Naive B cell (primary cell): Measurements from ENCODE around the gene PGAM1. TPM values are rescaled to one million over a fixed set of nuclear protein-coding genes. Genes with fewer than 3 reads are reported as not detected.
A peak's percentile ranks its signal among the peaks of the same experiment; 100 is the strongest.

Source experiments
- ATAC-seq, 2 donors: fragments of 150-1000 bp; cut with Tn5 transposase; 2 replicates each; pipeline ENCODE4 v1.10.0; 2021; ENCODE audit warnings: low read depth in 2 of 2, mild to moderate bottlenecking in 2 of 2, moderate library complexity in 2 of 2
- DNase-seq: peaks from one replicate; pipeline ENCODE4 v3.0.0; 2022
- H3K27ac Mint-ChIP-seq, 6 donors: one replicate each; pipeline ENCODE4 v1.8.0; 2020 to 2022; ENCODE audit warnings: mild to moderate bottlenecking in 6 of 6, mixed read lengths in 6 of 6, moderate library complexity in 5 of 6, inconsistent platforms in 2 of 6
- H3K27me3 Mint-ChIP-seq, 3 donors: one replicate each; pipeline ENCODE4 v1.8.0; 2021 to 2022; ENCODE audit warnings: mixed read lengths in 3 of 3, mild to moderate bottlenecking in 1 of 3
- H3K36me3 Mint-ChIP-seq, 2 donors: one replicate each; pipeline ENCODE4 v1.8.0; 2020 to 2022; ENCODE audit warnings: mixed read lengths in 2 of 2, inconsistent platforms in 1 of 2, mild to moderate bottlenecking in 1 of 2
- H3K4me1 Mint-ChIP-seq, 3 donors: one replicate each; pipeline ENCODE4 v1.8.0; 2020 to 2022; ENCODE audit warnings: mixed read lengths in 3 of 3, inconsistent platforms in 1 of 3, mild to moderate bottlenecking in 1 of 3, moderate library complexity in 1 of 3
- H3K4me3 Mint-ChIP-seq, 8 donors: one replicate each; pipeline ENCODE4 v1.8.0; 2020 to 2022; ENCODE audit warnings: mild to moderate bottlenecking in 8 of 8, mixed read lengths in 8 of 8, moderate library complexity in 8 of 8, inconsistent platforms in 2 of 8
- H3K9me3 Mint-ChIP-seq, 7 donors: one replicate each; pipeline ENCODE4 v1.8.0; 2020 to 2022; ENCODE audit warnings: mixed read lengths in 7 of 7, mild to moderate bottlenecking in 5 of 7, inconsistent platforms in 2 of 7, moderate library complexity in 1 of 7
- polyA plus RNA-seq, 6 donors: library from polyadenylated mRNA; unstranded; fragments of 300-500 nt; fragmentation: Illumina TruSeq; gene quantifications; one replicate each; pipeline ENCODE4 v1.2.3, GENCODE V29; 2021; ENCODE audit warnings: low read depth in 6 of 6

PGAM1 gene
- polyA plus RNA-seq, 6 donors from 2014 or later, result 177 to 263 (median 203) TPM

DNA sequence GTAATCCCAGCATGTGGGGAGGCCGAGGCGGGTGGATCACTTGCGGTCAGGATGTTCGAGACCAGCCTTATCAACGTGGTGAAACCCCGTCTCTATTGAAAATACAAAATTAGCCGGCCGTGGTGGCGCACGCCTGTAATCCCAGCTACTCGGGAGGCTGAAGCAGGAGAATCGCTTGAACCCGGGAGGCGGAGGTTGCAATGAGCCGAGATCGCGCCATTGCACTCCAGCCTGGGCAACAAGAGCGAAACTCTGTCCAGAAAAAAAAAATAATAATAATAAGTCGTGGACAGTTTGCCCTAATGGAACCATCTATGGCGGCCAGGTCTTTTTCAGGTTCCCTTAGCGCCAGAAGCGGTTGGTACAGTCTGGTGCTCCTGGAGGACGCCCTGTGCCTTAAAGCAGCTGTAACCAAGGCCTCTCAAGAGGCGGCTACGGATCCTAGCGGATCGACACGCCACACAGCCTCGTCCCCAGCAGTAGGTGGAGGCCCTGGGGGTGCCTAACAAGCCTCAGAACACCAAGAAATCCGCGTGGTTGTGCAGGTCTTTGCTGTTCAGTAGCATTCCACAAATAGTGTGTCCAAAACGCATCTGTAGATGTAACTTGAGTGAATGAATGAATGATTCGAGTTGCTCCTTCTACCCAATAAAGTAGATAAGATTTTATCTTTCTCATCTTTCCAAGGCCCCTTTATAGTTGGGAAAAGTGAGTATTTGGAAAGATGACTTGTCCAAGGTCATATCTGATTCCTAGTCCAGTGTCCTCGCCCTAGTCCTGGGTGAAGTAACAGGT is 982 bp downstream of the PGAM1 start:
- no peaks in the 10 kb centered on the region for H3K9me3 Mint-ChIP-seq
- ATAC-seq (no peak), DNase-seq (no peak)
- no peaks in the 10 kb centered on the region for H3K36me3 Mint-ChIP-seq
- H3K4me3 Mint-ChIP-seq, result peak overlapping the region; percentile 87 to 97 (median 93)
- peak overlapping the region in 5 of 6 donors; percentile 7 to 97 (median 91) for H3K27ac Mint-ChIP-seq
- H3K4me1 Mint-ChIP-seq, result peaks cover 16 to 31% (median 18%) of the 10 kb centered on the region in 3 donors
- no peaks in the 10 kb centered on the region for H3K27me3 Mint-ChIP-seq

DNA sequence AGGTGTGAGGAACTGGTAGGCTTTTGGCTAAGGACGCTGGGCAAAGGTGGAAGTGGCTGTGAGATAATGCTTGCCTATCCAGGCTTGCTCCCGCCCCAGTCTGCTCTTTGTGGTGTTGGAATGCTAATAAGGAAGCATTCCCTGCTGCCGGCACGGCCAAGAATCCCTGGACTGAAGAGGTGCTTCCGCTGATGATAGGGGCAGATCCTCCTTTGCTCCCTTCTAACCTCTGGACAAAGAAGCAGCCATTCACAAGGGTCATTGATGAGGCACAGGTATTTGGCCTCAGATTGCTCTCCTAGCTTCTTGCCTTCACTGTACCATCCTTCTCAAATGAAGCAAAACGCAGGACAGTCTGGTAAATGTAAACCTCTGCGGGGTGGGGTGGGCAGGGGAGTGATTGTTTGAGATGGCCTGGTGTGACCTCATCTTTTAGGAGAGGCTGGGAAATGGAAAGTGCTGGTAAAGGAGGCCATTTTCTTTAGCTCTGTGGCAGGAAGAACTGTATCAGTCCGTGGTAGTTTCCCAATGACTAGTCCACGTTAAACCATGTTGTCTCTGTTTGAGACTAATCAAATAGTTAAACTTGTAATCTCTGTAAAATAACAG is 1.7 kb downstream of the PGAM1 start:
- DNase-seq (no peak), ATAC-seq (no peak)
- Mint-ChIP-seq H3K9me3 (no peaks in the 10 kb centered on the region), H3K27ac (peak overlapping the region in 1 of 6 donors; percentile 91), H3K4me3 (peak overlapping the region; percentile 19 to 95 (median 90)), H3K36me3 (no peaks in the 10 kb centered on the region), H3K27me3 (no peaks in the 10 kb centered on the region), H3K4me1 (peaks cover 16 to 31% (median 18%) of the 10 kb centered on the region in 3 donors)

DNA sequence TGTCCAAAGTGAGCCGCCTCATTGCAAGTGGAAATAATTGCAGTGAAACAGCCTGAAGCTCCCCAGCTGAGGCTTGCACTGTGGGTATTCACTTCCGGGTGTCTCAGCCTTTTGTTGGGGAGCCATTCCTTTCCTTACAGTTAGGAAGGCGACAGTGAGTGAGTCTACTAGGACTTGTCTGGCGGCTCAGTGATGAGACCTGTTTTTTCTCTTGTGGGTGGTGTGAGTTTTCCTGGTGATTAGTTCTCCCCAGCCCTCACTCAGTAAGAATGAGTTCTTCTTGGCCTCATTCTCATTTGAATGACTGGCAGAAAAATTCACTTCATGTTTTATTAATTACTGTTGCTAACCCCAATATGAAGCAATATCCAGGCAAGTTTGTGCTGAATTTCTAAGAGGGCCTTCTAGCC is 2.6 kb downstream of the PGAM1 start:
- Mint-ChIP-seq H3K36me3 (no peaks in the 10 kb centered on the region), H3K4me1 (peaks cover 14 to 31% (median 16%) of the 10 kb centered on the region in 3 donors), H3K27ac (no peak overlapping the region), H3K4me3 (peak overlapping the region in 2 of 8 donors; percentile 25 to 33), H3K9me3 (no peaks in the 10 kb centered on the region), H3K27me3 (no peaks in the 10 kb centered on the region)
- DNase-seq (no peak), ATAC-seq (no peak)

DNA sequence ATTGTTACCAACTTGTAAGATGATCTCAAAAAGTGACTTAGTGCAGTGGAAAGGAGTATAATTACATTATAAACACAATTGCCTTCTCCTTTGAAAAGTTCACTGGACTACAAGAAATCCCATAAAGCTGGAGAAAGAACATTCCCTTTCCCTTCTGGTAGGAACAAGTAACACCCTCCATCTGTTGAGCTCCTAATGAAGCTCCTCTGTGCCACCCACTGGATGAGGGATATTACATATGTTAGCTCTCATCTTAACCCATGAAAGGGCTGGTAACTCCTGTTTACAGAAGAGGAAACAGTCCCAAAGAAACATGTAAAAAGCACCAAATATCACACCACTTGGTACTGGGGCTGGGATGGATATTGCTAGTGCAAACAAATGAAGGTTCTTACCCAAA is 8.1 kb downstream of the PGAM1 start:
- H3K4me1 Mint-ChIP-seq, result peaks cover 0 to 2% (median 0%) of the 10 kb centered on the region in 3 donors
- no peaks in the 10 kb centered on the region for H3K9me3 Mint-ChIP-seq
- H3K27ac Mint-ChIP-seq, result no peak overlapping the region
- no peaks in the 10 kb centered on the region for H3K36me3 Mint-ChIP-seq
- ATAC-seq (no peak), DNase-seq (no peak)
- no peaks in the 10 kb centered on the region for H3K27me3 Mint-ChIP-seq
- no peak overlapping the region for H3K4me3 Mint-ChIP-seq

DNA sequence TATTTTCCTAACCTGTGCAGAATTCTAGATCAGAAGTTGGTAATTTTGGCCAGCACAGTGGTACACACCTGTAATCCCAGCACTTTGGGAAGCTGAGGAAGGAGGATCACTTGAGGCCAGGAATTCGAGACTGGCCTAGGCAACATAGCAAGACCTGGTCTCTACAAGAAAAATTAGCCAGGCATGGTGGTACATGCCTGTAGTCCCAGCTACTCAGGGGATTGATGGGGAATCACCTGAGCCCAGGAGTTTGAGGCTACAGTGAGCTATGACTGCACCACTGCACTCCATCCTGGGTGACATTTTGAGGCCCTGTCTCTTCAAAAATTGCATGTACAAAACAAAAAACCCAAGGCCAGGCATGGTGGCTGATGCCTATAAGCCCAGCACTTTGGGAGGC is 8.6 kb downstream of the PGAM1 start:
- DNase-seq (no peak), ATAC-seq (no peak)
- no peaks in the 10 kb centered on the region for H3K9me3 Mint-ChIP-seq
- no peaks in the 10 kb centered on the region for H3K36me3 Mint-ChIP-seq
- H3K4me3 Mint-ChIP-seq, result no peak overlapping the region
- H3K27ac Mint-ChIP-seq, result peak overlapping the region in 1 of 6 donors; percentile 62
- H3K27me3 Mint-ChIP-seq, result no peaks in the 10 kb centered on the region
- no peaks in the 10 kb centered on the region for H3K4me1 Mint-ChIP-seq

DNA sequence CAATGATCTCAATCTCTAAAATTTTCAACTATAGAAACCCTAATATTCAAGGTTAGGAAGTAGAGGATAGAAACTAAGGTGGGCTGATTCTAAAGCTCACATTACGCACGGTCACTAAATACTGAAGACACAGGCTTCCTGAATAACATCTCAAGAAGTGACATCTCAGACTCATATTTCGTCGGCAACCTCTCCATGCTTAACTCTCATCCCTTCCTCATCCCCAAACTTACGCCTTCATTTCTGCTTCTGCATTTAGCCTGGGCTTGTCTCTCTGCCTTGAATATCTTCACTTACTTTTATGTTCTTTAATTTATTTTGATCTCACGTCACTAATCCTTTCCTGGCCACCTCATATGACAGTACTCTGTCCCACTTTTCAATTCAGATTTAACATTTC is 9.2 kb downstream of the PGAM1 start:
- Mint-ChIP-seq H3K9me3 (no peaks in the 10 kb centered on the region), H3K4me3 (no peak overlapping the region), H3K27me3 (no peaks in the 10 kb centered on the region), H3K36me3 (no peaks in the 10 kb centered on the region), H3K27ac (peak overlapping the region in 1 of 6 donors; percentile 7), H3K4me1 (no peaks in the 10 kb centered on the region)
- DNase-seq (no peak), ATAC-seq (no peak)

DNA sequence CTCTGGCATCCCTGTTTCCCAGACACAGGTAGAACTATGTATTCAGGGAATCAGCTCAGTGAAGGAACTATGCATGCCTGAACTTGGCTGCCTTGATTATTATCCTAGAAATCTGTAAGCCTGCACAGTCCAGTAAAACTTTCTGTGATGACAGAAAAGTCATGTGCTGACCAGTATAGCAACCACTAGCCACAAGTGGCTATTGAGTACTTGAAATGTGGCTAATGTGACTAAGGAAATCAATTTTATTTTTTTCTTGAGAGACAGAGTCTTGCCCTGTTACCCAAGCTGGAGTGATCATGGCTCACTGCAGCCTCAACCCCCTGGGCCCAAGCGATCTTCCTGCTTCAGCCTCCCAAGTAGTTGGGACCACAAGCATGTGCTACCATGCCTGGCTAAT is 16.3 kb downstream of the PGAM1 start:
- peaks cover 22 to 35% (median 28%) of the 10 kb centered on the region in 3 donors for H3K4me1 Mint-ChIP-seq
- H3K36me3 Mint-ChIP-seq, result peaks cover 0 to 5% of the 10 kb centered on the region in 2 donors
- H3K27ac Mint-ChIP-seq, result peak overlapping the region in 1 of 6 donors; percentile 18
- DNase-seq (no peak), ATAC-seq (no peak)
- no peaks in the 10 kb centered on the region for H3K27me3 Mint-ChIP-seq
- no peaks in the 10 kb centered on the region for H3K9me3 Mint-ChIP-seq
- H3K4me3 Mint-ChIP-seq, result no peak overlapping the region

DNA sequence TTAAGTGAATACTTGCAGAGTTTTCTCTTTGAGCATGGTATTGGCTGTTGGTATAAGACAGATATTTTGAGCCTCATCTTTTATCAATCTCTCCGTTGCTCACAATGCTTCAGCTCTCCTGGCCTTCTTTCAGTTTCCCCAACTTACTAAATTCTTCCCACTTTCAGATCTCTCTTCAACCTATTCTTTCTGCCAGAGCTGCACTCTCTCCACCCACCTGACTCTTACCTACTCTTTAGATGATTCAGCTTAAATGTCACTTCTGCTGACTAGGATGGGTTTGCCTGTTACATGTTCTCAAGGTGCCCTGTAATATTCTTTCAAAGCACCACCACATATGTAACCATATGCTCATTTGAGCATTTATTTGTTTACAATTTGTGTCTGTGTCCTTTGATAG is 18.2 kb downstream of the PGAM1 start:
- H3K4me1 Mint-ChIP-seq, result peaks cover 27 to 49% (median 33%) of the 10 kb centered on the region in 3 donors
- no peak overlapping the region for H3K27ac Mint-ChIP-seq
- ATAC-seq, result no peak
- H3K4me3 Mint-ChIP-seq, result peak overlapping the region in 5 of 8 donors; percentile 66 to 100 (median 99)
- no peaks in the 10 kb centered on the region for H3K27me3 Mint-ChIP-seq
- H3K36me3 Mint-ChIP-seq, result peaks cover 0 to 5% of the 10 kb centered on the region in 2 donors
- DNase-seq, result no peak
- H3K9me3 Mint-ChIP-seq, result no peaks in the 10 kb centered on the region

DNA sequence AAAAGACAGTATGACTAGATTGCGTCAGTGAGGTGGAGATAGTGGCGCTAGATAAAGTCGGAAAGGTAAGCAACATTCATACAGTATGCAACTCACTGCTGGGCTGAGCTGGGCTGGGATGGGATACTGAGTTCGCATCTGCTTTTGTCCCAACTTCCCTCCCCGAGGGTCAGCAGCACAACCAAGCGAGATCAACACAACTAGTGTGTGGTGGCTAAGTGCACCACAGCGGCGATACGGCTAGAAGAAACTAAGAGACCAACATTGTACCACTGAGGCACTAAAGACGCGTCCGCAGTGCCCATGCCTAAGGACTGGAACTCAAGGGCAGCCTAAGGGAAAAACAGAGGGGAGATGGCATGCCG is 19.3 kb downstream of the PGAM1 start:
- peak overlapping the region; percentile 99 to 100 (median 100) for H3K4me3 Mint-ChIP-seq
- ATAC-seq, result no peak

DNA sequence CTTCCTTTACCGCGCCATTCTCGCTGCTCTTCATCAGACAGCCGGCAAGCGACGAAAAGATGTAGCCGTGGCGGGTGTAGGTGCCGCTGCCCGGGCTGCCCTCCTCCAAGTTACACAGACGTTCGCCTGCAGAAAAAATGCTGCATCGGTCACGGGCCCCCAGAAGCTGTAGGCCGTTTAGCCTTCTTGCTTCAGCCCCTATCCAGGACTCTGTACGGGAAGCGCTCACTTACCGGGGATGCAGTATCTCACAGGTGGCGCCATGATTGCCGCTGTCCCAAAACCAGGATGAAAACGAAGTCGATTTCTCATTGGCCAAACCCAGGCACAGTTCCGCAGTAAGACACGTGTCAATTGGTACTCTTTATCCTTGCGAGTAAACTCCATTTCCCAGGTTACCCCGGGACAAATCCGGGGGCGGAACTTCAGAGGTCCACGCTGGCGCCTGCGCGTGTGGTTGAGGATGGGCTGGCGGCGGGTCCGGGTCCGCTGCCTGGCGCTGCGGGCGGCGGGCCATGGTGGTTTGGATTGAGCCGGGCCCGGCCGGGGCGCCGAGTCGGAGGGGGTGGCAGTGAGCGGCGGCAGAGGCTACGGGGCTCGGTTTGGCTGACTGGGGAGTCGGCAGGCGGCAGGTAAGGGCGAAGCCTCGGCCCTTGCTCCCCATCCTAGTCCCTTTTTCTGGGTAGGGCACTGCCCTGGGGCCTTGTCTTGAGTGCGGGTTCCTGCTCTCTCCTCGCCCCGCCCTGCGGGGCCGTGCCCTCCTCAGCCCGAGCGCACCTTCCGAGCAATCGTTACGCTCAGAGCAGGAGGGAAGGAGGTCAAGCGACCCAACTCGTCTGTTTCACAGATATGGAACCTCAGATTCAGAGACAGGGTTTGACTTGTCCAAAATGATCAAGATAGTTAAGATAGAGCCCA is 20.0 kb downstream of the PGAM1 start, which contains the start of the genes EXOSC1 and ZDHHC16:
TSS of gene EXOSC1 (minus strand) at position 285 of the 918 bp plus-strand sequence. CDS start at position 264, 21 bp downstream.
TSS of gene ZDHHC16 (plus strand) at position 454 of the 918 bp plus-strand sequence. CDS start 5,501 bp downstream, outside the sequence.
- peaks cover 36 to 48% (median 42%) of the 10 kb centered on the region in 3 donors for H3K4me1 Mint-ChIP-seq
- ATAC-seq, result peak; percentile 96 to 97
- H3K27ac Mint-ChIP-seq, result peak within 1 kb of the TSS; percentile 91 to 98 (median 96)
- H3K27me3 Mint-ChIP-seq, result no peaks in the 10 kb centered on the region
- H3K36me3 Mint-ChIP-seq, result peaks cover 0 to 3% of the 10 kb centered on the region in 2 donors
- H3K9me3 Mint-ChIP-seq, result no peaks in the 10 kb centered on the region
- peak; percentile 89 for DNase-seq
- peak within 1 kb of the TSS; percentile 99 to 100 (median 100) for H3K4me3 Mint-ChIP-seq

More for the DNA sequence above, 19.3 kb downstream of the PGAM1 start:
- Mint-ChIP-seq H3K27ac (peak overlapping the region in 5 of 6 donors; percentile 91 to 98 (median 97)), H3K4me1 (peaks cover 30 to 50% (median 36%) of the 10 kb centered on the region in 3 donors), H3K27me3 (no peaks in the 10 kb centered on the region), H3K36me3 (peaks cover 0 to 5% of the 10 kb centered on the region in 2 donors), H3K9me3 (no peaks in the 10 kb centered on the region)
- DNase-seq, result no peak

DNA sequence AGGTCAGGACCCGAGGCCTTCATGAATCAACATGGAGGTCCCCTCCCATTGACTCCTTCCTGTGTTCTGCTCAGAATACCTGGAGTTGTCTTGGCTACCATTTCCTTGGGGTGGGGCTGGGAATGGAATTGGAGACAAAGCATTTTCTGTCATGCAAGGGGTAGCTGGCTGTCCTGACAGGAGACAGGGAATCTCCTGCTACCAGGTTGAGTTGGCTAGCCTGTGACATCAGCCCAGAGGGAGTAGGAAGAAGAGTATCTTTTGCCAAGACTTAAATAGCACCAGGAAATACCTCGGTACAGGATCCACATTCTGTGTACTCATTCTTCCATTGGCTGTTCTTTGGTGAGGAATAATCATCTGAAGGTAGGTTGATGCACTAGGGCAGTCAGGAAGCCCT is 24.8 kb downstream of the PGAM1 start:
- no peaks in the 10 kb centered on the region for H3K36me3 Mint-ChIP-seq

DNA sequence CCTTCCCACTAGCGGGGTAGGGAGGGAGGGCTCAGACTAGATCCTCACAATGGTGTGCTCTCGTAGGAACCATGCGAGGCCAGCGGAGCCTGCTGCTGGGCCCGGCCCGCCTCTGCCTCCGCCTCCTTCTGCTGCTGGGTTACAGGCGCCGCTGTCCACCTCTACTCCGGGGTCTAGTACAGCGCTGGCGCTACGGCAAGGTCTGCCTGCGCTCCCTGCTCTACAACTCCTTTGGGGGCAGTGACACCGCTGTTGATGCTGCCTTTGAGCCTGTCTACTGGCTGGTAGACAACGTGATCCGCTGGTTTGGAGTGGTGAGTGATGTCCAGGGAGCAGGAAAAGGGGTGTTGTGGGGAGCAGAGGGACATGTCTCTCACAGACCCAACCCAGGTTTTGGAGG is 25.6 kb downstream of the PGAM1 start:
- no peaks in the 10 kb centered on the region for H3K36me3 Mint-ChIP-seq
- ATAC-seq (no peak), DNase-seq (no peak)
- H3K4me1 Mint-ChIP-seq, result peaks cover 14 to 22% (median 20%) of the 10 kb centered on the region in 3 donors
- no peak overlapping the region for H3K4me3 Mint-ChIP-seq
- H3K27me3 Mint-ChIP-seq, result no peaks in the 10 kb centered on the region
- no peak overlapping the region for H3K27ac Mint-ChIP-seq
- H3K9me3 Mint-ChIP-seq, result no peaks in the 10 kb centered on the region

More for the DNA sequence above, 24.8 kb downstream of the PGAM1 start:
- Mint-ChIP-seq H3K4me3 (peak overlapping the region in 1 of 8 donors; percentile 22), H3K27me3 (no peaks in the 10 kb centered on the region), H3K4me1 (peaks cover 17 to 28% (median 27%) of the 10 kb centered on the region in 3 donors), H3K27ac (peak overlapping the region in 1 of 6 donors; percentile 24), H3K9me3 (no peaks in the 10 kb centered on the region)
- no peak for ATAC-seq
- no peak for DNase-seq

DNA sequence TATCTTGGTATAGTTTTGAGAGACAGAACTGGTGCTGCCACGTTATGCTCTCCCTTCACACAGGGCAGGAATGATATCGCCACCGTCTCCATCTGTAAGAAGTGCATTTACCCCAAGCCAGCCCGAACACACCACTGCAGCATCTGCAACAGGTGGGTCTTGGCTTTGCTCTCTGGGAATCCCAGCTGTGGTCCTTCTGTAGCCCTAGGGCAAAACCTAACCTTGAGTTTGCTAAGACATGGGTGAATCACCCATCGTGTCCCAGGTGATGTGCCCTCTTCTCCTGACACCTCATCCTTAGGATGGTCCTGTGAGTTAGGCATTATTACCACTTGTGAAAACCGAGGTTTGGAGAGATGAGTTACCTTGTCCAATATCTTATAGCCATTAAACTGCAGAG is 26.4 kb downstream of the PGAM1 start:
- H3K9me3 Mint-ChIP-seq, result no peaks in the 10 kb centered on the region
- no peaks in the 10 kb centered on the region for H3K27me3 Mint-ChIP-seq
- DNase-seq (no peak), ATAC-seq (no peak)
- peaks cover 14% of the 10 kb centered on the region in 3 donors for H3K4me1 Mint-ChIP-seq
- H3K36me3 Mint-ChIP-seq, result no peaks in the 10 kb centered on the region
- H3K27ac Mint-ChIP-seq, result peak overlapping the region in 1 of 6 donors; percentile 62
- no peak overlapping the region for H3K4me3 Mint-ChIP-seq
